ENCODE measurements around the gene NENF.

NENF gene

DNA sequence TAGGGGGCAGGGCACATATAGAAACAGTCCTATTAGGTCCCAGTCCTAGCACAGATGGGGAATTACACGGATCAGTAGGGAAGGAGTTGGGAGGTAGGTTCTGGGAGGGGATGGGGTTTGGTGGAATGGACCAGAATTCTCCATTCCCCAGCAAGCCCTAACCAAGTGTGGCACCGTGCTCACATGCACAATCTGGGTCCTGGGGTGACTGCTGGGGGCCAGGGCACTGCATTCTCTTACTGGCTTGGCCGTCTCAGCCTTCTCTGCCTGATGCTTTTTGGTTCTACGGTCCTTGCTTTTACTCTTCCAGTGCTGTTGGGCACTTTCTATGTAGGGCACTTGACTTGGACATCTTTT is 53.9 kb downstream of the NENF start:
- no peak for DNase-seq (ENCODE audit: low read depth)
- TF ChIP-seq, protein P1, sequence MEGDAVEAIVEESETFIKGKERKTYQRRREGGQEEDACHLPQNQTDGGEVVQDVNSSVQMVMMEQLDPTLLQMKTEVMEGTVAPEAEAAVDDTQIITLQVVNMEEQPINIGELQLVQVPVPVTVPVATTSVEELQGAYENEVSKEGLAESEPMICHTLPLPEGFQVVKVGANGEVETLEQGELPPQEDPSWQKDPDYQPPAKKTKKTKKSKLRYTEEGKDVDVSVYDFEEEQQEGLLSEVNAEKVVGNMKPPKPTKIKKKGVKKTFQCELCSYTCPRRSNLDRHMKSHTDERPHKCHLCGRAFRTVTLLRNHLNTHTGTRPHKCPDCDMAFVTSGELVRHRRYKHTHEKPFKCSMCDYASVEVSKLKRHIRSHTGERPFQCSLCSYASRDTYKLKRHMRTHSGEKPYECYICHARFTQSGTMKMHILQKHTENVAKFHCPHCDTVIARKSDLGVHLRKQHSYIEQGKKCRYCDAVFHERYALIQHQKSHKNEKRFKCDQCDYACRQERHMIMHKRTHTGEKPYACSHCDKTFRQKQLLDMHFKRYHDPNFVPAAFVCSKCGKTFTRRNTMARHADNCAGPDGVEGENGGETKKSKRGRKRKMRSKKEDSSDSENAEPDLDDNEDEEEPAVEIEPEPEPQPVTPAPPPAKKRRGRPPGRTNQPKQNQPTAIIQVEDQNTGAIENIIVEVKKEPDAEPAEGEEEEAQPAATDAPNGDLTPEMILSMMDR (IDR thresholded peaks at IDR 0.05; ENCODE audit: low read length, missing control alignments): no peak
- H3K4me3 ChIP-seq (replicated peaks; ENCODE audit: low read depth, low read length): no peak overlapping the region

DNA sequence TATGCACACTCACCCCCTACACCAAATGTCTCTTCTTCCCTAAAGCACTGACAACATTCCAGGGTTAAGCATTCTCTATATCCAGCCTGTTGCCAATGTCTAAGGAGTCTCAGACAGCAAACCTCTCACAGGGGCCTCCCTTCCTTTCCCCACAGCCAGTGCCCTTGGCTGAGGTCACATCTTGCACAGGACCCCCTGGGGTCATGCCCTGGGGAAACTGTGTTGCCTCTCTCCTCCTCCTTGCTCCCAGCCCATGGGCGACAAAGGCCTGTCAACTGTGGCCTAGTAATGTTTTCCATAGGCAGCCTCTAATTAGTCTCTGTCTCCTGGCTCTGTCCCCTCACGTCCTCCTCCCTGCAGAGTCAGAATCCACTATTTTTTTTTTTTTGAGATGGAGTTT is 54.6 kb downstream of the NENF start:
- TF ChIP-seq, protein P1 (IDR thresholded peaks at IDR 0.05; ENCODE audit: low read length, missing control alignments): no peak
- no peak for DNase-seq (ENCODE audit: low read depth)
- no peak overlapping the region for H3K4me3 ChIP-seq (replicated peaks; ENCODE audit: low read depth, low read length)

DNA sequence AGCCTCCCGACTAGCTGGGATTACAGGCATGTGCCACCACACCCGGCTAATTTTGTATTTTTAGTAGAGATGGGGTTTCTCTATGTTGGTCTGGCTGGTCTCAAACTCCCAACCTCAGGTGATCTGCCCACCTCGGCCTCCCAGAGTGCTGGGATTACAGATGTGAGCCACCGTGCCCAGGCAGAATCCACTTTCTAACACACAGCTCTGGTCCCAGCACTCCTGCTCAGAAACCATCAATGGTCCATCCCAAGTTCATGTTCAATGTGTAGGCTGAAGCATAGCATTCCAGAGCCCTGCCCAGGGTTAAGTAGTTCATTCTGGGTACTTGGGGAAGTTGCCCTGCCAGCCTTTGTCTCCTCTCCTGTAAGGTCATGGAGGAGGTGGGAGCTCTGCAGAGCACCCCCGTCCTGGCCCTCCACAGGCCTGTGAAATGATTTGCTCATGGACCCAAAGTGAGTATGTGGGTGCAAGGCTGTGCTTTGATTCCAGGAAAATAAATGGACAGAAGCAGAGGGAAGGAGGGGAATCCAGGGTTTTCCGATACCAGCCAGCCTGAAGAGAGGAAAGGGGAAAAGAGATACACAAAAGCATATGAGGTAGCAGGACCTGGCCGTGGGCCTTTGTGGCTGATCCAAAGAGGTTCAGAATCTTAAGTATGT is 55.2 kb downstream of the NENF start:
- no peak for DNase-seq (ENCODE audit: low read depth)
- H3K4me3 ChIP-seq (replicated peaks; ENCODE audit: low read depth, low read length): no peak overlapping the region
- TF ChIP-seq, protein P1 (IDR thresholded peaks at IDR 0.05; ENCODE audit: low read length, missing control alignments): no peak

DNA sequence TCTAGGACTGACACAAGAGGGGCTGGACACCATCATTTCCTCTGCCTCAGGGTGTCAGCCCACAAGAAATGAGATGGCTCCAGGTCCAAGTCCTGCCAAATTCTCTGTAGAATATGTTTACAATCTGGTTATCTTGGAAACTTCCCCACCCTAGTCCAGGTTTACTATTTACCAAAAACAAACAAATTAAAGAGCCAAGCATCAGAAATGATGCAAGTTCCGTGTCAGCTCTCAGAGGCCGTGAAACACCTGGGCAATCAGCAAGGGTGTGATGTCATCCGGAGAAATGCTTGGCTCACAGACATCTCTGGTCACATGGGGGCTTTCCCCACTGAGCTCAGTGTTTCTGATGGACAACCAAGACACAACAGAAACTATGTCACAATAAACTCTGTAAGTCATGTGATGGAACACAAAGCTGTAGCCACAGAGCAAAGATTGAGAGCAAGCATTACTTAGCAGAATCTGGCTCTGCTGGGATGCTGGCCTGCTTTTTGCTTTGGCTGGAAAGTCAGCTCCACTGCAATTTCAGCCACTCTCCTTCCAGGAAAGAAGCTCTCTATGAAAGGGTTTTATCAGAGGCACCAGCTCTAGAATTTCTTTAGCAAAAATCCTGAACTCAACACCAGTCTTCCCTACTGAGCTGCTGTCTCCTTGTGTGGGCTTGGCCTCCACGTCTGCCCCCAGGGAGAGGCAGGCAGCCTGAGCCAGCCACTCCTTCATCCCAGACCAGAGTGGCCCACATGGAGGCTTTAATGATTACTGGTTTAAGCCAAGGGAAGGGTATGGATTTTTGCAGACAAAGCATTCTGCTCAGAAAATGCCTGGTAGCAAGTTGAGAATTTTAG is 55.9 kb downstream of the NENF start:
- DNase-seq (ENCODE audit: low read depth): peak; percentile 97
- no peak overlapping the region for H3K4me3 ChIP-seq (replicated peaks; ENCODE audit: low read depth, low read length)
- TF ChIP-seq, protein P1 (IDR thresholded peaks at IDR 0.05; ENCODE audit: low read length, missing control alignments): no peak

DNA sequence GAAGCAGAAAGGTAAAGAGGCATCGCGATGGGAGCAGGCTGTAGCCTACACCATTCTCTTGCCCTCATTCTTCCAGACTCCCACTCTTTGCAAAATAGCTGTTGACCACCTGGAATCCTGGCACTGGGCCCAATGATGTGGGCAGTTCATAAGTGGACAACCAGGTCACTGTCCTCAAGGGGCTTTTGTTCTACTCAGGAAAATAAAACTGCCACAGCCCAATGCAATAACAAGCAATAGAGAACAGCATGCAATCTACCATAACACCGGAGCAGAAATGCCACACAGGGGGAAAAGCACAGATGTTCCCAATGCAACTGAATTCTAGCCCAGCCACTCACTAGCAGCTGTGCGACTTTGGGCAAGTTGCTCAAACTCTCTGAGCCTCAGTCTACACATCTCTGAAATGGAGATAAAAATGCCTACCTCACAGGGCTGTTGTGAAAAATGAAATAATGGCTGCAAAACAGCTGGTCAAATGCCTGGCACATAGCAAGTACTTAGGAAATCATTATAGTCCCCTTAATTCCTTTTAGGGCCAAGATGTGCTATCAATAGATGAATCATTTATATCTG is 56.7 kb downstream of the NENF start:
- DNase-seq (ENCODE audit: low read depth): no peak
- TF ChIP-seq, protein P1 (IDR thresholded peaks at IDR 0.05; ENCODE audit: low read length, missing control alignments): no peak
- H3K4me3 ChIP-seq (replicated peaks; ENCODE audit: low read depth, low read length): no peak overlapping the region

DNA sequence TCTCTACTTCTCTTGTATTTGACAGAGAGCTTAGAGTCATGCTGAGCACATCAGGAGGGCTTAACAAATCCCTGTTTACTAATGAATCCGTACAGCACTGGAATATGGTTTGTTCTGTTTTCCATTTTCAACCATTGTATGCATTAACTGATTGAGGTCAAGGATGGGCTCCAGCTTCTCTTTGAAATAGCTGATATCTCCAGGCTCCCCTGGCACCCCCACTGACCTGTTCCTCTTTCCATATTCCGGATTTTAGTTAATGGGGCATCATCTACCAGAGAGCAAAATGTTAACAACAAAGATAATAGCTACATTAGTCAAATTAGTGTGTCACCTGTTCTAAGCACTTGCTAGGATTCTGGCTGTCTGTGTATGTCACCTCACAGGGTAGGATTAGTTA is 57.6 kb downstream of the NENF start:
- DNase-seq (ENCODE audit: low read depth): no peak
- no peak overlapping the region for H3K4me3 ChIP-seq (replicated peaks; ENCODE audit: low read depth, low read length)
- TF ChIP-seq, protein P1 (IDR thresholded peaks at IDR 0.05; ENCODE audit: low read length, missing control alignments): no peak
